ENCODE results near the gene ALDH2. TPM values are rescaled to one million over a fixed set of nuclear protein-coding genes. Genes with fewer than 3 reads are reported as not detected.

The ALDH2 gene
- total RNA-seq, 2 experiments from 2014 or later, result 6.1 to 6.2 TPM

GRCh38 chr12:111858186-111858585 lies 91.5 kb downstream of the ALDH2 start:
- ATAC-seq (no peak), DNase-seq (no peak)
- Mint-ChIP-seq H3K27ac (no peak overlapping the region), H3K4me3 (no peak overlapping the region), H3K27me3 (no peaks in the 10 kb centered on the region), H3K4me1 (peaks cover 32% of the 10 kb centered on the region), H3K9me3 (ENCODE audit: low read depth) (no peaks in the 10 kb centered on the region), H3K36me3 (ENCODE audit: low read depth) (peaks cover 21% of the 10 kb centered on the region)
- intact Hi-C loops (cut with DNase I, micrococcal nuclease), result no loop called here
- CTCF ChIA-PET, result interaction anchor here (1.0 kb wide), 1 partner anchor 231 kb away, joined by 3 read pairs; no protein-coding TSS in a partner anchor
- POLR2A ChIA-PET, result interaction anchor here (0.6 kb wide), 1 partner anchor 189 kb away, joined by 5 read pairs; no protein-coding TSS in a partner anchor

- Mint-ChIP-seq H3K9me3 (ENCODE audit: low read depth) (no peaks in the 10 kb centered on the region), H3K36me3 (ENCODE audit: low read depth) (peaks cover 21% of the 10 kb centered on the region), H3K27ac (no peak overlapping the region), H3K4me1 (peaks cover 30% of the 10 kb centered on the region), H3K4me3 (no peak overlapping the region), H3K27me3 (no peaks in the 10 kb centered on the region)
- intact Hi-C loops (cut with DNase I, micrococcal nuclease), result no loop called here
- no peak for ATAC-seq
- ChIA-PET CTCF (interaction anchor here (0.7 to 1.4 kb wide), 3 partner anchors 10 to 230 kb away, joined by 3 to 9 read pairs (median 3); no protein-coding TSS in a partner anchor), POLR2A (no interaction called here)
- no peak for DNase-seq
Observed at GRCh38 chr12:111858778-111859177, 92.0 kb downstream of the ALDH2 start.

GRCh38 chr12:111864913-111865312 lies 98.2 kb downstream of the ALDH2 start:
- DNase-seq (no peak), ATAC-seq (no peak)
- Mint-ChIP-seq H3K36me3 (ENCODE audit: low read depth) (peaks cover 39% of the 10 kb centered on the region), H3K4me1 (peaks cover 9% of the 10 kb centered on the region), H3K4me3 (no peak overlapping the region), H3K27ac (no peak overlapping the region), H3K27me3 (no peaks in the 10 kb centered on the region), H3K9me3 (ENCODE audit: low read depth) (no peaks in the 10 kb centered on the region)
- CTCF ChIA-PET, result no interaction called here
- POLR2A ChIA-PET, result no interaction called here
- intact Hi-C loops (cut with DNase I, micrococcal nuclease), result no loop called here

Small RNA genes within 50 kb of the gene (microRNA-seq; reads per million reads assigned to microRNA genes)
- not detected for gene MIR6761 (ENCODE audit: borderline replicate concordance)

Other genes with a start within 250 kb of the ALDH2 start
- gene ATXN2, start 167.6 kb upstream of the ALDH2 start, total RNA-seq, result 10 to 100 TPM; 44.2 to 47.9 TPM
- 10 to 100 TPM; 18.3 to 23.6 TPM for gene BRAP, start 81.0 kb upstream of the ALDH2 start, total RNA-seq
- gene ACAD10, start 80.9 kb upstream of the ALDH2 start, total RNA-seq, result 10 to 100 TPM; 25.5 to 27.5 TPM
- 10 to 100 TPM; 47.5 to 57.5 TPM for gene MAPKAPK5, start 75.3 kb downstream of the ALDH2 start, total RNA-seq
- gene TMEM116, start 246.2 kb downstream of the ALDH2 start, total RNA-seq, result 10 to 100 TPM; 11.2 to 12.5 TPM
- gene ERP29, start 246.5 kb downstream of the ALDH2 start, total RNA-seq, result 10 to 100 TPM; 79.7 to 87.3 TPM